CD4-positive, alpha-beta T cell treated with Interleukin-6 at 100 ng/mL for 8 hours (primary cell): Measurements from ENCODE around the gene ABCA3.
A peak's percentile ranks its signal among the peaks of the same experiment; 100 is the strongest.
"Not testable (repeated sequence)": the region's sequence is repeated elsewhere in the genome, so short reads cannot be mapped to it uniquely, and the experiment has no call there.

Experiments
- DNase-seq: peaks from one replicate; pipeline ENCODE4 v3.0.0-alpha.2; 2020; ENCODE audit warnings: mixed read lengths, low spot score

Gene ABCA3

DNA sequence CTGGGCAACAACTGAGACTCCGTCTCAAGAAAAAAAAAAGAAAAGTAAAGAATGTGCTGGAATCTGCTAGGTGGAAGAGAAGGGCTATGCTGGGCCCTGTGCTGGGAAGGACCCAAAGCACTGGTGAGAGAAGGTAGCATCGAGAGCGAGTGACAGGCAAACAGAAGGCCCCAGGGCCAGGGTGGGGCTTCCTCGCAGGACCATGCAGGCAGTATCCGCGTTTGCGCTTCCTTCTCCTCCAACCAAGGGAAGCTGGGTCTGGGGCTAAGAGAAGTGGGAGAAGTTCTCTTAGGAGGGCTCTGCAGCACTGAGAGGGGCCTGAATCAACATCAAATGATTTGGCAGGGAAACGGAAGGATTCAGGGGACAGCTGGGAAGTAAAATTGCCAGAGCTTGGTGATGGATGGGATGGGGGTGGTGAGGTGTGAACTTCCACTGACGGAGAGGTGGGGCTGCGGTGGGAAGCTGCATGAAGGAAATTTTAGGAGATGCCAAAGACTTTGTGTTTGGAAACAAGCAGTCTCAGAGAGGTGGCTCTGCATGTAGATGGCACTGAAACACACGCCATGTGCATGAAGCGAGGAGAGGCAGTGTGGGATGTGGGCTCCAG lies 83.9 kb downstream of the ABCA3 start:
- DNase-seq = no peak

DNA sequence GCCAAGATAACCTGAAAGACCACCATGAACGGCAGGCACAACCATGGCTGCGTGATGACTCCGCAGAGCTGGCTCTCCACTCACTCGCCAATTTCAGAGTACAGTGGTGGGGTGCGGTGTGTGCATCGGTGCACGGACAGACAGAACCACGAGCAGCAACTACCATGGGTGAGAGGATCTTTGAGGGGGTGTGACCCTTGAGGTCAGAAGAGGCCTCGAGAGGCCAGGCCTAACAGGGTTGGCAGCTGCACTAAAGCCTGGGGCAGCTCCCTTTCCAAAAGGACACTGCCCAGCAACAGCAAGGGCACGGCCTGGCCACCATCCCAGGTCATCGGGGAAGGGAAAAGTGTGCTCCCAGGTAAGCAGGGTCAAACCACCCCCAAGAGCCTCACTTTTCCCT lies 87.2 kb downstream of the ABCA3 start:
- DNase-seq = no peak

DNA sequence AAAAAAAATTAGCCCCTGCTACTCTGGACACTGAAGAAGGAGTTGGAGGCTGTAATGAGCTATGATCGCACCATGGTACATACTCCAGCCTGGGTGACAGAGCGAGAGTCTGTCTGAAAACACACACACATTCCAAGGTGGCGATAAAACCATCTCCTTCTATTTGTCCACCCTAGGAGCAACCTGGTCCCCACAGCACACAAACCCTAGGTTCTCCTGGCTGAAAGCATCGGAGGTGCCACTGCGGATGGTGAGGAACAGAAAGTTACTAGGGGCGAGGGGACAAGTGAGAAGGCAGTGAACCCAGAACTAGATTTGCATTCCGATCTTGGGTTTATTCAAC lies 87.8 kb downstream of the ABCA3 start:
- no peak for DNase-seq

DNA sequence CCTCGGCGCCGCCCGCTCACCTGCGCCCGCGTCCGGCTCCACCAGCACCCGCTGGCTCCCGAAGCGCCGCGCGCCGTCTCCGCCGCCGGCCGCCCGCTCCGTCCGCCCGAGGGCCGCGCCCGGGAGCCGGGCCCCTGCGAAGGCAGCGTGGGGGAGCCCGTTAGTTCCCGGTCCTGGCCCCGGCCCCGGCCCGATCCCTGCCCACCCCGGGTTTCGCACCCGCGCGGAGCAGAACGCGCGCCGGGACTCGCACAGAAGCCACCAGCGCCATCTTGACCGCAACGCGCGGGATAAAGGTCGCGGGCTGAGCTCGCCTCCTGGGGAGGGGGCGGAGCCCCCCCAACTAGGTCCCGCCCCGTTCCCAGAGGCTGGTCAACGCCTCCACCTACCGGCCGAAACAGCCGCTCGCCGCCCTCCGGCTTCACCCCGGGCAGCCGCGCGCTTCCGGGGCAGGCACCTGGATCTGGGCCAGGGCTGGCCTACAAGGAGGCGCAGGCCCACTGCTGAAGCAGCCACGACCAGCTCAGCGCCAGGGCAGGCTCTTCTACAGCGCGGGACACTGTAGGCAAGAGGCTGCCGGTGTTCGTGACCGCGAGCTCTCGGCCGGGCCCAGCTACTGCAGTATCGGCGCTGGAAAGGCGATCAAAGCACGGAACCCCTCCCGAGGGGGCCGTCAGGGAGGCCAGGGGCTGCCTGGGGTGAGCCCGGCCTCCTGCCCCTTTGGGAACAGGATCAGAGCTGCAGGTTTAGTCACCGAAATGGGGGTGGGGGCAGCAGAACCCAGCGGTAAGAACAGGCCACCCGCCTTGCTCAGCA lies 89.0 kb downstream of the ABCA3 start, which contains the start of gene ECI1:
Gene ECI1 (minus strand): TSS at position 292 of the 816 bp plus-strand sequence. CDS start 21 bp downstream, at position 271.
- peak; percentile 83 for DNase-seq

DNA sequence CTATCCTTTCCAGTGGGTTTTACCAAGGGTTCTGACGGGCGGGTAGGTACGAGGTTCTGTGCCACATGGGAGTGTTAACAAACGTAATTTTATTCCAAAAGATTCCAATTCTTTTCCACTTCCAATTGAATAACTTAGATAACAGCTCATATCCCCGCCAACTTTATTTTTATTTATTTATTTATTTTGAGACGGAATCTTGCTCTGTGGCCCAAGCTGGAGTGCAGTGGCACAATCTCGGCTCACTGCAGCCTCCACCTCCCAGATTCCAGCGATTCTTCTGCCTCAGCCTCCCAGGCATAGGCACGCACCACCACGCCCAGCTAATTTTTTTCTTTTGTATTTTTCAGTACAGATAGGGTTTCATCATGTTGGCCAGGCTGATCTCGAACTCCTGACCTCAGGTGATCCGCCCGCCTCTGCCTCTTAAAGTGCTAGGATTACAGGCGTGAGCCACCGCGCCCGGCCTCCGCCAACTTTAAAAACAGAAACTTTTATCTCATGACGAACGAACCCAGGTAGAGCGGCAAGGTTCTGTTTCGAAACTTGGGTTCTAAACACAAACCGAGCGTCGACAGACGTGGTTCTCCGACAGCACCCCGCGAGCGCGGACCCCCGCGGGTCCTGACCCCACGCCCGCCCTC lies 89.8 kb downstream of the ABCA3 start:
- no peak for DNase-seq

DNA sequence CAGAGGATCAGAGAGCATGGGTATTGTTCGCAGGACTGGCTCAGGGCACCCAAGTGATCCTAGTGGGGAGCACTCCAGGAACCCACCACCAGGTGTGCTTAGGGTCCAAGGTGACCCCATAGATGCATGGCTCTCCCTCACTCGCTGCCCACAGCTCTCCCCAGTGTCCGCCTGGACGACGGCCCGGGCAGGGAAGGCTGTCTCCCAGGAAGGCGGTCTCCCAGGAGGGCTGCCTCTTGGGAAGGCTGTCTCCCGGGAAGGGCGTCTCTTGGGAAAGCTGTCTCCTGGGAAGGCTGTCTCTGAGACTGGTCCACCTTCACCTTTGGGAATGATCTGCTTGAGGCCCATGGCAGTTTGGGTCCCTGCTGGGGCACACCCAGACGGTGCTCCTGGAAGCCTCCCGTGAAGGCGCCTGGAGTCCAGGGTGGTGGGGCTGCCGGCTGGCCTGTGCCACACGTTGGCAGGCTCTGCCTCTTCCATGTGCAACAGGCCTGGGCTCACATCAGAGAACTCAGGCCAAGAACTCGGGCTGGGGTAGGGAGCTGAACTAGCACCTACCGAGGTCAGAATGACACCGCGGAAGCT lies 94.1 kb downstream of the ABCA3 start:
- DNase-seq = no peak

DNA sequence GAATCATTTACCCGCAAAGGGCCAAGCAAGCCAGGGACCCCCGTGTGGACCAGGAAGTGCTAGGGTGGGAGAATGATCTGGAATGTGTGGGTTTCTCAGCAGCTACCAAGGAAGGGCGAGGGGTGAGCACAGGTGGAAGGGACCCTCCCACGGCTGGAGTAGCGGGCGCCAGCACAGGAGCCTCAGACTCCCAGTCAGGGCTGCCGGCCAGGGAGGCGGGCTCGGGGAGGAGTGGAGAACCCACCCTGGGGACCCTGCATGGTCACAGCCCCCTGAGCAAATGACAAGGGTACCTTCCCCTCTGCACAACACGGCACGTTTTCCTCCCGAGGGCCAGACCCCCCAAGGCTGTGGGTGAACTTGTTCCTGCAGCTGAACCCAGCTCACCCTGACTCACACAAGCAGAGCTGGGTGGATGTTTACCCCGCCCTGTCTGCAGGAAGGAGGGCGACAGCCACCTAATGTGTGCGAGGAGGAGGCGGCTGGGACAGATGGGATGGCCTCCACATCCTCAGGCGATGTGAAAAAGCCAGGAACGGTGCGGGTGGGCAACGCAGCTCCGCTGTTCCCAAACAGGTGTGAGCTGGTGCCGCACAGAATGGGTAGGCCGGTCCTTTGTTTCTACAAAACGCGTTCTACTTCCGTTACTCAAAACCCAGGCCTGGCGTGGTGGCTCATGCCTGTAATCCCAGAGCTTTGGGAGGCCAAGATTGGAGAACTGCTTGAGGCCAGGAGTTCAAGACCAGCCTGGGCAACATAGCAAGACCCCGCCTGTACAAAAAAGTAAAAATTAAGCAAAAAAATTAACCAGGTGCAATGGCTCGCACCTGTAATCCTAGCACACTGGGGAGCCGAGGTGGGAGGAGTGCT lies 95.4 kb downstream of the ABCA3 start:
- DNase-seq = no peak

DNA sequence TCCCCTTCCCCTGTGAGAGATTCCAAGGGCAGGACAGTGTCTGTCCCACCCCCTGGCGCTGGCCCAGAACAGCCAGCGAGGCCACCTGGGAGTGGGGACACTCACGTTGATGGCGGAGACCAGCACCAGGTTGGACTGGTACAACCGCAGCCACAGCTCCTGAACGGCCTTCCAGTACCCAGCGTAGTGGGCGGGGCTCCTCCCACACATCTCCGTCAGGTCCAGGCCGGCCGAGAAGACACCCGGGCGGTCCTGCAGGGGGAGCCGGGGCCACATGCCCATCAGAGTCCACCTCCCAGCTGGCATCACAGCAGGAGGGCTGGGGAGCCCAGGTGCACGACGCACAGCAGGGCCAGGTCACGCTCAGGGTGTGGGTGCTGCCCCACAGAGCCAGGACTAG lies 96.2 kb downstream of the ABCA3 start:
- DNase-seq = no peak

DNA sequence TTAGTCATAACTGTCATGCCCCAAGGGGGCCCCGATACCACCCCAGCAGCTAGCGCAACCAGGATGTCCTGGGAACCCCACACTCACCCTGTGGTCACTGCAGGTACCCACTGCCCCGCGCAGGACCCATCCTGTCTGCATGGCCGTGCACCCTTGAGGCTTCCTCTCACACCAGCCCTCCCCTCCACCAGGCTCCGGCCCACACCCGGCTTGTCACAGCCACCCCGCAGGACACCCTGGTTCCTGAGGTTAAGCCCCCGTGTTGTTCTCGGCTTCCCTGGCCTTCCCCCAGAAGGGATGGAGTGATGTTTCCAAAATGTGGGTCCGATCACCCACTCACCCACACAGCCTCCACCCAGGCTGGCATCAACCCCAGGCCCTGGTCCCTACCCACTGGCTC lies 96.7 kb downstream of the ABCA3 start:
- no peak for DNase-seq

DNA sequence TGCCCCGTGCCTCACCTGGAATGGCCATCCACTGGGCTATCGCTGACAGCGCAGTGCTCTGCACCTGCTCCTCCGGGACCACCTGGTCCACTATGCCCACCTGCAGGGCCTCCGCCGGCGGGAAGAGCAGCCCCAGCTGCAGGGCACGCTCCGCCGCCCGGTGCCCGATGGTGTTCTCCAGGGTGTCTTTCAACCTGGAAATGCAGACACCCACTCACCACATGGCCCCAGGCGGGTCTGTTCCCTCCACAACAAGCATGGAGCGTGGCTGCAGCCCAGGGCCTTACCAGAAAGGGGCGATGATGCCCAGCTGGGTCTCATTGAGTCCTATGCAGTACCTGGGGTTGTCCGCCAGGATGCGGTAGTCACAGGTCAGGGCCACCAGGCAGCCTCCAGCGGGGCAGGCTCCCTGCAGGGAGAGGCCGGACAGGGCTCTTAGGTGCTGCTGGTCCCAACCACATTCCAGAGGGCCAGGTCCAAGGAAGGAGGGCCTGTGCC lies 97.4 kb downstream of the ABCA3 start:
- no peak for DNase-seq

DNA sequence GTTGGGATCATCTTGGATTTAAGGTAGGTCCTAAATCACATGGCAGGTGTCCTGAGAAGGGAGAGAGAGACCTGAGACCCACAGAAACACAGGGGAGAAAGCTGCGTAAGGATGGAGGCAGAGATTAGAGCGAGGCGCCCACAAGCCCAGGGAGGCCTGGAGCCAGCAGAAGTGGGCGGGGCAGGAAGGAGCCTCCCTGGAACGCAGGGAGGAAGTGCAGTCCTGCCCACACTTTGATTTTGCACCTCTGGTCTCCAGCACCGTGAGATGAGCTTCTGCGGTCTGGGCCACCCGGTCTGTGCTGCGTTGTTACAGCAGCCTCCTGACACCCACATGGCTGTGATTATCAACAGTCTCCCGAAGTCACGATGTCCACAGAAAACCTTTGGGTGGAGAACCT lies 97.9 kb downstream of the ABCA3 start:
- no peak for DNase-seq

DNA sequence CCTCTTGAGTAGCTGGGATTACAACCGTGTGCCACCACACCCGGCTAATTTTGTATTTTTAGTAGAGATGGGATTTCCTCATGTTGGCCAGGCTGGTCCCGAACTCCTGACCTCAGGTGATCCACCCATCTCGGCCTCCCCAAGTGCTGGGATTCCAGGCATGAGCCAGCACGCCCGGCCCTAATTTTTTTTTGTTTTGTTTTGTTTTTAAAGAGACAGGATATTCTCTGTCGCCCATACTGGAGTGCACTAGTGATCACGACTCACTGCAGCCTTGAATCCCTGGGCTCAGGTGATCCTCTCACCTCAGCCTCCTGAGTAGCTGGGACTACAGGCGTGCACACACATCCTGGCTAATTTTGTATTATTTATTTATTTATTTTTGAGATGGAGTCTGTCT lies 100.2 kb downstream of the ABCA3 start:
- DNase-seq = not testable (repeated sequence)

DNA sequence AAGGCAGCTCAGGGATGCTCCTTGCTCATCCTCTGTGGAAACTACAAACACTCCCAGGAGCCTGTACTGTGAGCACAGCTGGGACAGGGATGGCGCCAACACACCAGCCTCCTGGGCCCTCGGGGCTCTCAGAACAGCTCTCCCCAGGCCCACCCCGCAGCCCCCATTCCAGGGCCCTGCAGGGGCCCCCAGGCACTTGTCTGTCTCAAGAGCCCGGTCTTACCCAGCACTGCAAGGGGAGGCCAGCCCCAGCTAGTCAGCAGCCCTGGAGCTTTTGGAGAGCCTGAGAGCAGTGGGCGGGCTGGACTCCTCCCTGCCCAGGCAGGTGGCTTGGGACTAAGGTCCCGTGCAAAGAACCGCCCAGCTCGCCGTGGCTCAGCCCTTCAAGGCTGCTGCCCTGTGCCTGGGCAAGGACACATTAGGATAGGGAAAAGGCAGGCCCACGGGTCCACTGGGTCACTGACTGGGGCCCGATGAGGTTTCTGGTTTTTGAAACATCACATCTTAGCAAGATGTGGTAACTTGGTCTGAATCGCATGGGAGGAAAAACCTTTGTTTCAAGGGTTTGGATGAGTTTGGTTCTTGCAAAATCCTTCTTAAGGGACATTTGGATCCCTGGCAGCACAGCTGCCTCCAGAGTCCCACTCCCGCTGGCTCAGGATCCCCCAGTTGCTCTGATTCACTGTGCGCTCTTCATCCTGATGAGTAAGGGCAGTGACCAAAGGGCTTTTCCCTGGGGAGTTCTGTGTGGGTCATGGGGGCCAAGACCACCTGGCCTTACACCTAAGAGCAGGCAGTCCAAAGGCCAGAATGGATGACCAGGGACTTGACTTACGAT lies 101.5 kb downstream of the ABCA3 start:
- no peak for DNase-seq

DNA sequence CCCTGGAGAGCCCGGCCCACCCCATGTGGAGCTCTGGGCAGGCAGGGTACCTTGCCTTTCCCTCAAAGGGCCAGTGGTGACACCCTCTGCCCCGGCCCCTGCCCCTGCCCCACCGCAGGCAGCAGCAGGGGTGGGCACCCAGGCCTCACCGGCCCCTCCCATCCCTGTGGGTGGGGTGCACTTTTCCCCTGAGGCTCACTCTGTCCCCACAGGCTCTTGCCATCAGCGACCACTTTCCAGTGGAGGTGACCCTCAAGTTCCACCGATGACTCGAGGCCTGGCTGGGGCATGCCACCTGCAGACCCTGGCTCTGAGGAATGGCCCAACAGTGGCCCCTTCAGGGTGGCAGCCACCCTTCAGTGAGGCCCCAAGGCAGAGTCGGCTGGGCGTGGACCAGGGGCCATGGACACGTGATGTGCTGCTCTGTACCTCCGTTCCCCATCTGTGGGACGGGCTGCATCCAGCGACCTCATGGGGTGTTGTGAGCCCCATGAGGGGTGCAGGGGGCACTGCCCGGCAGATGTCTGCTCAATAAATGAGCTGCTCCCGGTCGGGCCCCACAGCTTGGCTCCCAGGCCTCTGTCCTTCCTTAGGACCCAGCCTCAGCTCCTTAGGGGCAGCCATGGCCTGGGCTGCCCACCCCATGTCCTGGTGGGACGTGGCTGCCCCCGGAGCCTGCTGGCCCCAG lies 102.2 kb downstream of the ABCA3 start:
- no peak for DNase-seq

DNA sequence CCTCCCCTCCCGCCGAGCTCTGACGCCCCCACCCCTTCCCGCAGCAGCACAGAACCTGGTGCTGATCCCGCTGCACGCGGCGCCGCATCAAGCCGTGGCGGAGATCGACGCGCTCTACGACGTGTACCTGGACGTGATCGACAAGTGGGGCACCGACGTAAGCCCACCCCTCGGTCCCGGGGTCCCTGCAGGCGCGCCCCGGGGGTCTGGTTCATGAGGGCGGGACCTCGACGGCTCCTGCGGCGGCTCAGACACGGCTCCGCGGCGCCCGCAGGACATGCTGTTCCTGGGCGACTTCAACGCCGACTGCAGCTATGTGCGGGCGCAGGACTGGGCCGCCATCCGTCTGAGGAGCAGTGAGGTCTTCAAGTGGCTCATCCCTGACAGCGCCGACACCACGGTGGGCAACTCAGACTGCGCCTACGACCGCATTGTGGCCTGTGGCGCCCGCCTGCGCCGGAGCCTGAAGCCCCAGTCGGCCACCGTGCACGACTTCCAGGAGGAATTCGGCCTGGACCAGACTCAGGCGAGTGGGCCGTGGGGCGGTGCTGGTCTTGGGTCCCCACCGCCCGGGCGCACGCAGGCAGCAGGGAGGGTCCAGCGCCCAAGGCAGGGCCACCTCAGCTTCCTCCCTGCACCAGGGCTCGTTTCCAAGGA lies 102.9 kb downstream of the ABCA3 start:
- DNase-seq = no peak

DNA sequence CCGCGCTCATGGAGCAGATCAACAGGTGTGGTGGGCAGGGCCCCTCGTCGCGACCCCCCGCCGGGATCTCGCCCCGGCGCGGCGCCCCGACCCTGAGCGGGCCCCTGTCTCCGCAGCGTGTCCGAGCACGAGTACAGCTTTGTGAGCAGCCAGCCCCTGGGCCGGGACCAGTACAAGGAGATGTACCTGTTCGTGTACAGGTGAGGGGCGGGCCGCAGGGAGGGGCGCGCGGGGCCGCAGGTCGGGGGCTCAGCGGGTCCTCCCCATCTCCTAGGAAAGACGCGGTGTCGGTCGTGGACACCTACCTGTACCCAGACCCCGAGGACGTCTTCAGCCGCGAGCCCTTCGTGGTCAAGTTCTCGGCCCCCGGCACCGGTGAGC lies 103.4 kb downstream of the ABCA3 start:
- no peak for DNase-seq

DNA sequence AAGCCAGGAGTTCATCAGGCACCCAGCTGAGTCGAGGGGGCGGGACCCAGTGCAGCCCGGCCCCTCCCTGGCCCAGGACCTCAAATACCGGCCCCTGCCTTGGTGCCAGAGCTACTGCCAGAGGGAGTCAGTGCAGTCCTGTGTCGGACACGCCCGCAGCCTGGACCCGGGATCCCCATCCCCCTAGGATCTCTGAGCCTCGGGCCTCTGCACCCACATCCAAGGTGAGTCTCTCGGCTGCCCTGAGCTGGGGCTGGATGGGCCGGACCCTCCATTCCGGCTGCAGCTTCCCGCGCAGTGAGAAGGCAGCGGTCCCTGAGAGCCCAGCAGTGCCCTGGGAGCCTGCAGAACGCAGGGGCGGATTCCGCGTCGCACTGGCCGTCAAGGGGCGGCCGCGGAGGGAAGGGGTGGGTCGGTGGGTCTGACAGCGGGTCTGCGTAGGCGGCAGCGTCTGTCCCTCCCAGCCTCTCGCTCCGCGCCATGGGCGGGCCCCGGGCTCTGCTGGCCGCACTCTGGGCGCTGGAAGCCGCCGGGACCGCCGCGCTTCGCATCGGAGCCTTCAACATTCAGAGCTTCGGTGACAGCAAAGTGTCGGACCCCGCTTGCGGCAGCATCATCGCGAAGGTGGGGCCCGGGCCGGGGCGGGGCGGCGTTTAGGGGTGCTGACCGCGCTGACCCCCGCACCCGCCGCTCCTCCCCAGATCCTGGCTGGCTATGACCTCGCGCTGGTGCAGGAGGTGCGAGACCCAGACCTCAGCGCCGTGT lies 104.0 kb downstream of the ABCA3 start, which contains the start of gene DNASE1L2:
Gene DNASE1L2 (plus strand): TSS at position 108 of the 765 bp plus-strand sequence. CDS start 373 bp downstream, at position 481.
- no peak for DNase-seq

DNA sequence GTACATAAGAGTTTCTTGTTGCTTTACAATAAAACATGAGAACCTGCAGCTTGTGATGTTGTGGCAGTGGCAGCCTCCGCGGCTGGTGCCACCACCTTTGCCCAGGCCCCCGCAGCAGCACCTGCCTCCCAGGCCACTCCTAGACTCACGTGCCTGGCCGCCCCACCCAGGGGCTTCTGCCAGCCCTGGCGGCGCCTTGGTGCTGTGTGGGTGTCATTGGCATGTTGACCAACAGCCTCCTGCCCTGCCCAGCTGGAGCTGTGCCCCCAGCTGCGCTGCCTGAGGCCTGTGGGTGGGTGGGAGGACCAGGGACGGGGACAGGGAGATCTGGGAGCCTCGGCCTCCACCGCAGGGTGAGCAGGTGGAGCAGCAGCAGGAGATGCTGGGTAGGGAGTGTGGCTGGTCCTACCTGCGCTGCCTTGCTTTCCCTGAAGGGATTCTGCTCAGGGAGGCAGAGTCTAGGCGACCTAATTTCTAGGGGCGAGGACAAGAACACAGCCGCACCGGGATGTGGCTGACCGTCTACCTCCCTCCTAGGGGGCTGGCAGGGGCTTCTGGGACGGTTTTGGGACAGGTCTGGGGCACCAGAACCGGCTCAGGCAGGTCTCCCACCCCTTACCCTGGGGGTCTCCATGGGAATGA lies 104.7 kb downstream of the ABCA3 start:
- DNase-seq = no peak
